HEK293 (cell line): ENCODE results near the gene STAT3.

Experiments
- SP2 ChIP-seq: fragments of 450-650 bp; formaldehyde crosslinking; IDR thresholded peaks from 2 replicates; pipeline ENCODE4 v1.5.1; 2016; ENCODE audit warnings: missing biosample characterization, missing genetic modification characterization
- TF ChIP-seq, protein P1 (sequence below): fragments of 450-650 bp; formaldehyde crosslinking; IDR thresholded peaks from 2 replicates; pipeline ENCODE4 v1.5.1; 2016; ENCODE audit warnings: missing biosample characterization, missing genetic modification characterization
- TF ChIP-seq, protein P2 (sequence below): fragments of 450-650 bp; formaldehyde crosslinking; IDR thresholded peaks from 2 replicates; pipeline ENCODE4 v1.5.1; 2016; ENCODE audit warnings: missing biosample characterization, missing genetic modification characterization

DNA sequence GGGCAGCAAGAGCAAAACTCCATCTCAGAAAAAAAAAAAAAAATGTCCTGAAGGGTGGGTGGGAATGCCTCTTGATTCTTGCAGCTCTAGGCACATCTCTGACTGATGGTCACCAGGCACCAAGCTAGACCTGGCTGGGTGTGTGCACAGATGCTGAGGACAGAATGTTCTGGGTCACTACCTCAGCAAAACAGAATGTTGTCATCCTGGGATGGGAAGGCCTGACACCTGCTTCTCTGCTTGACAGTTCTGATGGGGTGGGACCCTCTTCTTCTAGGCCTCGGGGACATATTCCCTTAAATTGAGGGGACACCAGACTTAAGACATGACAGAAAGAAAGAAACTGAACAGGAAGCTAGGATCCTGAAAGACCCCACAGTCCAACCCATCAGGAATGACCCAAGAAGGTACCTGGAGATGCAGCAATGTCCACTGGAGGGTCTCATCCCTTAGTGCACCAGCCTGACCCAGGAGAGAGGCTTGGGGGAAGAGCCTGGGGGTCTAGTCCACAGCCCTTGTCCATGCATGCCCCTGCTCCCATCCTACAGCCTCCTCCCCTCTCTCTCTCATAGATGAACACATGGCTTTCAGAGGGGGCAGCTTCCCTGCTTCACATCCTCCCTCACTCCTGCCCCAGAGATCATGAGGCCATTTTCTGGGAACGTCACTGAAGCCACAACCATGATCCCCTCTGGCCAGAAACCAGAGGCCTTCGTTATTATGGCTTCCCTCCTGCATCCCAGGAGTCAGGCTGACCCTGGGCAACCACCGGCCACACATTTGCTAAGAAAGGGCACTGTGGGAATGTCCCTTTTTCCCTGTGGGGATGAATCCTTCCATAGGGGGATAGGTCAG, 108.2 kb downstream of the STAT3 start:
- TF ChIP-seq SP2 (tag by site-specific recombination) = no peak
- TF ChIP-seq, protein P1, sequence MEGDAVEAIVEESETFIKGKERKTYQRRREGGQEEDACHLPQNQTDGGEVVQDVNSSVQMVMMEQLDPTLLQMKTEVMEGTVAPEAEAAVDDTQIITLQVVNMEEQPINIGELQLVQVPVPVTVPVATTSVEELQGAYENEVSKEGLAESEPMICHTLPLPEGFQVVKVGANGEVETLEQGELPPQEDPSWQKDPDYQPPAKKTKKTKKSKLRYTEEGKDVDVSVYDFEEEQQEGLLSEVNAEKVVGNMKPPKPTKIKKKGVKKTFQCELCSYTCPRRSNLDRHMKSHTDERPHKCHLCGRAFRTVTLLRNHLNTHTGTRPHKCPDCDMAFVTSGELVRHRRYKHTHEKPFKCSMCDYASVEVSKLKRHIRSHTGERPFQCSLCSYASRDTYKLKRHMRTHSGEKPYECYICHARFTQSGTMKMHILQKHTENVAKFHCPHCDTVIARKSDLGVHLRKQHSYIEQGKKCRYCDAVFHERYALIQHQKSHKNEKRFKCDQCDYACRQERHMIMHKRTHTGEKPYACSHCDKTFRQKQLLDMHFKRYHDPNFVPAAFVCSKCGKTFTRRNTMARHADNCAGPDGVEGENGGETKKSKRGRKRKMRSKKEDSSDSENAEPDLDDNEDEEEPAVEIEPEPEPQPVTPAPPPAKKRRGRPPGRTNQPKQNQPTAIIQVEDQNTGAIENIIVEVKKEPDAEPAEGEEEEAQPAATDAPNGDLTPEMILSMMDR (tag by site-specific recombination) = no peak
- TF ChIP-seq, protein P2, sequence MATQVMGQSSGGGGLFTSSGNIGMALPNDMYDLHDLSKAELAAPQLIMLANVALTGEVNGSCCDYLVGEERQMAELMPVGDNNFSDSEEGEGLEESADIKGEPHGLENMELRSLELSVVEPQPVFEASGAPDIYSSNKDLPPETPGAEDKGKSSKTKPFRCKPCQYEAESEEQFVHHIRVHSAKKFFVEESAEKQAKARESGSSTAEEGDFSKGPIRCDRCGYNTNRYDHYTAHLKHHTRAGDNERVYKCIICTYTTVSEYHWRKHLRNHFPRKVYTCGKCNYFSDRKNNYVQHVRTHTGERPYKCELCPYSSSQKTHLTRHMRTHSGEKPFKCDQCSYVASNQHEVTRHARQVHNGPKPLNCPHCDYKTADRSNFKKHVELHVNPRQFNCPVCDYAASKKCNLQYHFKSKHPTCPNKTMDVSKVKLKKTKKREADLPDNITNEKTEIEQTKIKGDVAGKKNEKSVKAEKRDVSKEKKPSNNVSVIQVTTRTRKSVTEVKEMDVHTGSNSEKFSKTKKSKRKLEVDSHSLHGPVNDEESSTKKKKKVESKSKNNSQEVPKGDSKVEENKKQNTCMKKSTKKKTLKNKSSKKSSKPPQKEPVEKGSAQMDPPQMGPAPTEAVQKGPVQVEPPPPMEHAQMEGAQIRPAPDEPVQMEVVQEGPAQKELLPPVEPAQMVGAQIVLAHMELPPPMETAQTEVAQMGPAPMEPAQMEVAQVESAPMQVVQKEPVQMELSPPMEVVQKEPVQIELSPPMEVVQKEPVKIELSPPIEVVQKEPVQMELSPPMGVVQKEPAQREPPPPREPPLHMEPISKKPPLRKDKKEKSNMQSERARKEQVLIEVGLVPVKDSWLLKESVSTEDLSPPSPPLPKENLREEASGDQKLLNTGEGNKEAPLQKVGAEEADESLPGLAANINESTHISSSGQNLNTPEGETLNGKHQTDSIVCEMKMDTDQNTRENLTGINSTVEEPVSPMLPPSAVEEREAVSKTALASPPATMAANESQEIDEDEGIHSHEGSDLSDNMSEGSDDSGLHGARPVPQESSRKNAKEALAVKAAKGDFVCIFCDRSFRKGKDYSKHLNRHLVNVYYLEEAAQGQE = no peak
